ENCODE data around the gene JUP. TPM values are rescaled to one million over a fixed set of nuclear protein-coding genes. Genes with fewer than 3 reads are reported as not detected.

The JUP gene
- total and polyA plus RNA-seq, 8 donors, result 31.1 to 93.5 (median 45.2) TPM

DNA sequence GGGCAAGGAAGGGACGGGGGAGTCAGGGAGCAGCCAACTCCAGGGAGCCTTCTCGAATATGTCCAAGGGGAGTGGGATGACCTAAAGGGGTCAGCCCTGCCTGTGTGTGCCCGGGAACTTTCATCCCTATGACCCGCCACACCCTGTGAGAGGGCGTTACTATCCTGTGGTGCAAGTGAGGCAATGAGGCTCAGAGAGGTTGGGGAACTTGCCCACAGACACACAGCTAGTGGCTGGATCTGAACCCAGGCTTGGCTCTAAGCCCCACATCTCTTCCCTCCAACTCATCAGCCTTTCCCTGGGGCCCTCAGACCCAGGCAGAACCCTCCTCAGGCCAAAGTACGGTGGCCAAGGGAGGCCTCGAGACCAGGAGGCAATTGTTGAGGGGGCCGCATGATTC is 23.2 kb downstream of the JUP start:
- DNase-seq, result no peak
- TF ChIP-seq, protein P1, sequence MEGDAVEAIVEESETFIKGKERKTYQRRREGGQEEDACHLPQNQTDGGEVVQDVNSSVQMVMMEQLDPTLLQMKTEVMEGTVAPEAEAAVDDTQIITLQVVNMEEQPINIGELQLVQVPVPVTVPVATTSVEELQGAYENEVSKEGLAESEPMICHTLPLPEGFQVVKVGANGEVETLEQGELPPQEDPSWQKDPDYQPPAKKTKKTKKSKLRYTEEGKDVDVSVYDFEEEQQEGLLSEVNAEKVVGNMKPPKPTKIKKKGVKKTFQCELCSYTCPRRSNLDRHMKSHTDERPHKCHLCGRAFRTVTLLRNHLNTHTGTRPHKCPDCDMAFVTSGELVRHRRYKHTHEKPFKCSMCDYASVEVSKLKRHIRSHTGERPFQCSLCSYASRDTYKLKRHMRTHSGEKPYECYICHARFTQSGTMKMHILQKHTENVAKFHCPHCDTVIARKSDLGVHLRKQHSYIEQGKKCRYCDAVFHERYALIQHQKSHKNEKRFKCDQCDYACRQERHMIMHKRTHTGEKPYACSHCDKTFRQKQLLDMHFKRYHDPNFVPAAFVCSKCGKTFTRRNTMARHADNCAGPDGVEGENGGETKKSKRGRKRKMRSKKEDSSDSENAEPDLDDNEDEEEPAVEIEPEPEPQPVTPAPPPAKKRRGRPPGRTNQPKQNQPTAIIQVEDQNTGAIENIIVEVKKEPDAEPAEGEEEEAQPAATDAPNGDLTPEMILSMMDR (IDR thresholded peaks at IDR 0.05), result no peak
- Histone ChIP-seq H3K27me3 (no peaks in the 10 kb centered on the region), H3K36me3 (peaks cover 5 to 80% (median 46%) of the 10 kb centered on the region in 3 donors), H3K27ac (no peak overlapping the region), H3K4me1 (no peaks in the 10 kb centered on the region), H3K9me3 (no peaks in the 10 kb centered on the region), H3K4me3 (no peak overlapping the region)
- intact Hi-C loops (cut with DNase I), result no loop called here
- FAIRE-seq, result no peak
- 91 to 94% methylated on average over 8 of the region's 8 CpGs for WGBS, 2 donors
- ATAC-seq, result peak in 1 of 4 donors; percentile 14

DNA sequence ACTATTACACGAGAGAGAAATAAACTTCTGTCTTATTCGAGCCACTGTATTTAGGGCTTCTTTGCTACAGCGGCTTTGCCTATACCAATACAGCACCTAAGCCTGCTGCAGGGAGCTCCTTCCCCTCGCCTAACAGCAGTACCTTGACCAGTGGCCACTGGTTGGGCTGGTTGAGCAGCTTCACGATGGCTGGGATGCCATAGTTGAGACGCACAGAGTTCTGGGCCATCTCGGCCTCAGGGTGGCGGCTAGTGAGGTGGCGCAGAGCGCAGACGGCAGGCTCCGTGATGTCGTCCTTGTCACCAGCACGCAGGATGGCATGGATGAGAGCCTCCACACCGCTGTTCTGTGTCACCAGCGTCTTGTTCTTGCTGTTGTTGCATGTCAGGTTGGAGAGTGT is 23.7 kb downstream of the JUP start:
- DNase-seq (no peak), ATAC-seq (no peak), FAIRE-seq (no peak)
- Histone ChIP-seq H3K4me1 (no peaks in the 10 kb centered on the region), H3K36me3 (peaks cover 2 to 80% (median 48%) of the 10 kb centered on the region in 3 donors), H3K4me3 (no peak overlapping the region), H3K27me3 (no peaks in the 10 kb centered on the region), H3K27ac (no peak overlapping the region), H3K9me3 (no peaks in the 10 kb centered on the region)
- TF ChIP-seq, protein P1 (IDR thresholded peaks at IDR 0.05), result no peak
- intact Hi-C loops (cut with DNase I), result no loop called here
- WGBS, 2 donors, result 92 to 93% methylated on average over 16 of the region's 16 CpGs

DNA sequence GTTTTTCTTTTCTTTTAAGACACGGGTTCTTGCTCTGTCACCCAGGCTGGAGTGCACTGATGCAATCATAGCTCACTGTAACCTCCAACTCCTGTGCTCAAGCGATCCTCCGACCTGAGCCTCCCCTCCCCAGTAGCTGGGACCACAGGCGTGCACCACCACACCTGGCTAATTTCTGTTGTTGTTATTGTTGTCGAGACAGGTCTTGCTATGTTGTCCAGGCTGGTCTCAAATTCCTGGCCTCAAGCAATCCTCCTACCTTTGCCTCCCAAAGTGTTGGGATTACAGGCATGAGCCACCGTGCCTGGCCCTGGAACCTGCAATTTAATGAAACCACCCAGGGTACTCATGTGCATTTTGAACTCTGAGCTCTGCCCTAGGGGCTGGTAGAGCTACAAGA is 24.1 kb downstream of the JUP start:
- ATAC-seq (no peak), FAIRE-seq (no peak), DNase-seq (no peak)
- H3K4me1 ChIP-seq, result no peaks in the 10 kb centered on the region
- TF ChIP-seq, protein P1 (IDR thresholded peaks at IDR 0.05), result no peak
- no peaks in the 10 kb centered on the region for H3K9me3 ChIP-seq
- no peak overlapping the region for H3K4me3 ChIP-seq
- peaks cover 5 to 80% (median 49%) of the 10 kb centered on the region in 3 donors for H3K36me3 ChIP-seq
- no peak overlapping the region for H3K27ac ChIP-seq
- H3K27me3 ChIP-seq, result no peaks in the 10 kb centered on the region
- intact Hi-C loops (cut with DNase I), result no loop called here
- 88 to 94% methylated on average over 6 of the region's 6 CpGs for WGBS, 2 donors

DNA sequence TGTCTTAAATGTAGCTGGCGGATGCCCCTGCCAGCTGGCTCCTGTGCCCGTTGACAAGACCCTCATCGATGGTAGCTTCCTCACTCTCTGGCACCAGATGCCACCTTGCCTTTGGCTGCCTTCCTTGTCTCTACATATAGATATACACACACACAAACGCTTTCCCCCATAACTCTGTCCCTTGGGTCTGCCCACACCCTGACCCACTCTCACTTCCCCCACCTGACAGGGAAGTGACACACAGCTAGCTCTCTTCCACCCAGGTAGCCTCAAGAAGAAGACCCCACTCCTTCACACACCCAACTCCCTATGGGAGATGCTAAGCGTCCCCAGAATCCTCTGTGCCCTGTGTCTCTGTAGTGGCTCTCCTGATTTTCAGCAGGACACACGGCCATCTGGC is 25.6 kb downstream of the JUP start:
- no peak for FAIRE-seq
- ATAC-seq, result no peak
- WGBS, 2 donors, result 93 to 95% methylated on average over 6 of the region's 6 CpGs

DNA sequence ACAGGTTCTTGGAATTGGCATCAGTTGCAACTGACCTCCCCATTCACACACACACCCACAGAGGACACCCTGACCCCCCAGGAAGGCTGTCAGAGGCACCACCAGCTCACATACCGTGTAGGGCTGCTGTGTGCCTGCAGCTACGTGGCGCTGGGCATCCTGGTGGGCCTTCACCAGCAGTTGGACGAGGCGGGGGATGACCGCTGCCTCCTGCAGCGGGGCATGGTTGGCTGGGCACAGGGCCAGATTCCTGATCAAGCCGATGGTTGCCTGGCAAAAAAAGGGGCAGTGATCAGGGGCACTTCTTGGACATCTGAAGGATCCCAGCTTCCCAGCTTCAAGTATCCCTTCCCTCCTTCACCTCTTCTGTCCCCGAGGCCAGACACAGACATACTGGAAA is 27.9 kb downstream of the JUP start:
- DNase-seq (no peak), ATAC-seq (no peak), FAIRE-seq (no peak)
- no peaks in the 10 kb centered on the region for H3K4me1 ChIP-seq
- H3K36me3 ChIP-seq, result peaks cover 5 to 61% (median 30%) of the 10 kb centered on the region in 3 donors
- no peaks in the 10 kb centered on the region for H3K9me3 ChIP-seq
- H3K27ac ChIP-seq, result no peak overlapping the region
- TF ChIP-seq, protein P1 (IDR thresholded peaks at IDR 0.05), result no peak
- 79 to 87% methylated on average over 9 of the region's 9 CpGs for WGBS, 2 donors
- no peak overlapping the region for H3K4me3 ChIP-seq
- intact Hi-C loops (cut with DNase I), result no loop called here
- no peaks in the 10 kb centered on the region for H3K27me3 ChIP-seq

More for the DNA sequence above, 25.6 kb downstream of the JUP start:
- Histone ChIP-seq H3K36me3 (peaks cover 5 to 71% (median 45%) of the 10 kb centered on the region in 3 donors), H3K27me3 (no peaks in the 10 kb centered on the region), H3K4me3 (no peak overlapping the region), H3K9me3 (no peaks in the 10 kb centered on the region), H3K4me1 (no peaks in the 10 kb centered on the region), H3K27ac (no peak overlapping the region)
- TF ChIP-seq, protein P1 (IDR thresholded peaks at IDR 0.05), result no peak
- DNase-seq, result no peak
- intact Hi-C loops (cut with DNase I), result no loop called here

Measured in pancreas (tissue), 10 donors.